Testis (tissue), 2 donors: Measurements from ENCODE around the gene ATXN7.

Experiments
- CTCF ChIP-seq, 3 experiments: fragments of 450-650 bp in 2 of 3; fragments of 200-600 bp in 1 of 3; sonication (generic) in 1 of 3; IDR thresholded peaks; one replicate each; pipeline ENCODE4 v1.5.1; 2016 to 2019; ENCODE audit warnings: antibody characterized with exemption in 3 of 3, mild to moderate bottlenecking in 2 of 3, moderate library complexity in 1 of 3
- POLR2A ChIP-seq: fragments of 450-650 bp; IDR thresholded peaks from one replicate; pipeline ENCODE4 v1.6.1; 2017; ENCODE audit warnings: antibody characterized with exemption, mild to moderate bottlenecking, moderate library complexity

- TF ChIP-seq CTCF (IDR thresholded peaks at IDR 0.05), result no peak
- no peak for TF ChIP-seq POLR2A
Observed at GRCh38 chr3:64047787-64048186, 184.1 kb downstream of the ATXN7 start.
